NCI-H2227 treated with DMSO at 0.1 percent for 48 hours (cell line): ENCODE results near the gene DGKG.

Experiments used
- DNase-seq: peaks from one replicate; lab custom pipeline; 2025; lab: John Stamatoyannopoulos, UW

The DGKG gene

DNA sequence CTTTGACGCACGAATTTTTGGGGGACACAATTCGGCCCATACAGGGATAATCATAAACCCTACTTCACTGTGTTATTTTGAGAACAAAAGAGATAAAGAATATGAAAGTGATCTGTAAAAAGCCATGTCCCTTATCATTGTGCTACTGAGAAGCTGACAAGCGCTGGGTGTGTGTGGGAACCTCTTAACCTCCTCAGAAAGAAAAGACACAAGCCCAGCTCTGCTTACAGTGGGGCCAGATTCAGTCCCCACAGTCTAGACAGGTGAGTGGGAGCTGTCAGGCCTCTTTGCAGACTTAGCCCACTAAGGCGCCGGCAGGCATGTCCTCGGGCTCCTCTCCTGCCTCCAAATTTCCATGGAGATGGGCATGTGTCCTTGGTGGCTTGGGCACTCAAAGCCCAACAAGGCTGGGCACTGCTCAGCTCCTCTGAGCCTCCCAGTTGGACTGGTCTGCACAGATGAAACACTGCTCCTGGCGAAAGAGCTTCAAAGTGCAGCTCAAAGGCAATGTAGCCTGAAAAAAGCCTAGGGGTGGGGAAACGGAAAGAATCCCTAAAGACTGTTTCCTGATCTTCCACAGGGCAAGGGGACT, 188.7 kb downstream of the DGKG start:
- no peak for DNase-seq

DNA sequence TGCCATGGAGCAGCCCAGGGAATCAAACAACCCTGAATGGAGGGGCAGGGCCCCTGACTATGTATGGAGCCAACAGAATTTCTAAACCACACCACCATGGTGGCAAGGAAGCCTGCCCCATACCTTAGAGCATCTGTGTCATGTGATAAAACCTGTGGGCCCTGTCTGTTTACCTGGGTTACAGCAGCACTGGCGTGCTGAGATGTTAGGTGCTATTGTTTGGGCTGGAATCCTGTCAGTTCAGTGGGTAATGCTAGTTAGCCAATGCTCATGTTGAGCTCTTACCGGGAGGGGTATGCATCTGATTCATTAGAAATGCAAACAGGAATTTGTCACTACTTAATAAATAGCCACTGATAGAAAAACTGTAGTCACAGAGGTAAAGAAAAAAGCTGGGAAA, 189.7 kb downstream of the DGKG start:
- DNase-seq, result no peak

DNA sequence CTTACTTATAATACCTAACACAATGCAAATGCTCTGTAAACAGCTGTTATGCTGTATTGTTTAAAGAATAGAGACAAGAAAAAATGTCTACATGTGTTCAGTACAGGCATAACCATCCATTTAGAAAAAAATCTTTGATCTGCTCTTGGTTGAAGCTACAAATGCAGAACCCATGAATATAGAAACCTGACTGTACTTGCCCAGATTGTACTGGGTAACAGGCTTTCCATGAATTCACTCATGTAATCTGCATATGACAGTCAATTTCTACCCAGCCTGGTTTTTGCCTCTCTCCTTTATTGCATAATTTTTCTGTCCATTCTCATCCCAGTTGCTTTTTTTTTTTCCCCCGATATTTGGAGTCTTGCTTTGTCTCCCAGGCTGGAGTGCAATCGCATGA, 190.5 kb downstream of the DGKG start:
- DNase-seq, result no peak

- no peak for DNase-seq
Measured at GRCh38 chr3:186170516-186170915, 191.5 kb downstream of the DGKG start.

DNA sequence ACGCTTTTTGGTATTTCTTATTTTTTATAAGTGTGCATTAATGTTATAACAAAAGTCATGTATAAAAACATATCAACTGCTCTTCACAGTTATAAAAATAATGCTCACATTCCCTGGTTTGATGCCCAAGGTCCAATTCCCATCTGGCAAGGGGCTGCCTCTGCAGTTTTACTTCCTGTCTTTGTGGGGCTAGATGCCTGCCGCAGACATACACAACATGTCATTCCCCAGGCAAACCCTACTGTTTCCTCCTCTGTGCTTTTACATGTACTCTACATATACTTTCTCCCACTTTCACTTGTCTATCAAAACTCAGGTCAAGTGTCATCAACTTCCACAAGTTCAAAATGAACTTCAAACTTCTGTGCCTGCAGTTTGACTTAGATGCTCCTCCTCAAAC, 192.7 kb downstream of the DGKG start:
- no peak for DNase-seq

- no peak for DNase-seq
Measured at GRCh38 chr3:186168976-186169375, 193.1 kb downstream of the DGKG start.

- no peak for DNase-seq
Measured at GRCh38 chr3:186167646-186168395, 194.2 kb downstream of the DGKG start.

GRCh38 chr3:186166491-186167288, 195.3 kb downstream of the DGKG start:
- DNase-seq, result no peak

DNA sequence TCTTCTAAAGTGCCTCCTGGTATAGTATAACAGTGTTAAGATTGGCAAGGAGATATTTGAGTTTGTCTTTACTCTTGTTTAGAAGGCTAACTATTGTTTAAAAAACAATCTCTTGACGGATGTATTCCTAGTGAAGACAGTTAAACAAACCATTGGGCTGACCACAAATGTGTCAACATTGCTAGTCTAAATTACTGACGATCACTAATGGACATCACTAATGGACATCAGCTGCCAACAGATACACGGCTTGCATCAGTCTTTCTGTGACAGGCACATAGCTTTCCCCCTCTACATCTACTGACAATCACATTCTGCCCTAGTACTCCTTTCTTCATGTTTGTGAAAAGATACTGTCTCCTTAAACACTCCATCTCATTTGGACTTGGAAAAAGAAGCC, 196.0 kb downstream of the DGKG start:
- DNase-seq, result no peak

DNA sequence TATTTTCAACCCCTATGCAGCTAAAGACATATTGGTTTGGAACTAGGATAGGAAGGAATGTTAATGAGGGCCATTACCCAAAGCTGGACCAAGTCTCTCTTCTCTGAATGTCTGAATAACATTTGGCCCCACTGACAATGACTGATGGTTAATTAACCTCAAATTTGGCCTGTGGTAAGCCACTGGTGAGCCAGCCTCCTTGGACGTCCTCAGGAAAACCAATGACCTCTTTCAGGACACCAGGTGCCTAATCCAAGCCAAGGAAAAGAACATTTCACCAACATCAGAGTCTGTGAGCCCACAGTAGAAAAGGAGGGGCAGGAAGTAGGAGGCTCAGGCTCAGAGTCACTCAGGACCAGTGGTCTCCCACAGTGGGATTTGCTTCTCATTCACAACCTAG, 196.7 kb downstream of the DGKG start:
- no peak for DNase-seq

- no peak for DNase-seq
Measured at GRCh38 chr3:186164696-186165095, 197.3 kb downstream of the DGKG start.

DNA sequence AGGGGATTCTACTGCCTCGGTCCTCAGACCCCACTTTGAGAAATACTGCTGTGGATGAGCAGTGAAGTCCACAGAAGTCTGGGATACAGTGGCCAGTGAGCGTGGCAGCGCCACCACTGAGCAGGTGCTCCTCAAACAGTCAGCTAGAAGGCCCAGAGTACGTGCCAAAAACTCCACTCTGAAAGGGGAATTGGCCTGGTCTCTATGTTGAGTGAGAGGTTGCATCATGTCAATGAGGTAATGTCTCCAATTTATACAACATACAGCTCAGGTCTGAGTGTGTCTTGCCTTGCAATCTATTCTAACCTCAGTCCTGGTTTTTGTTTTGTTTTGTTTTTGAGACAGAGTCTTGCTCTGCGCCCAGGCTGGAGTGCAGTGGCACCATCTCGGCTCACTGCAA, 199.8 kb downstream of the DGKG start:
- no peak for DNase-seq

GRCh38 chr3:186160691-186161243, 201.3 kb downstream of the DGKG start:
- no peak for DNase-seq

DNA sequence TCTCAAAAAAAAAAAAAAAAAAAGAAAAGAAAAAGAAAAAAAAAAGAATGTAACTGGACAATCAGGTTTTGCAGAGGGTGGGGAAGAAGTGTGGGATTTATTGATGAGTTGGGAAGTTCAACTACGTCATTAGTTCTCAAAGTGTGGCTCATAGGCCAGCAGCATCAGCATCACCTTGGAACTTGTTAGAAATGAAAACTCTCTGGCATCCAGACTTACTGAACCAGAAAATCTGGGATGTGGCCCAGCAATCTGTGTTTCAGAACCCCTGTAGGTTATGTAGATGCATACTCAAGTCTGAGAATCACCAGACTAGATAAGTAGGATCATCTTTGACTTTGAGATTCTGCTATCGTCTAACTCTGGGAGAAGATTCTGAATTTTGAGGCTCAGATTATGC, 207.4 kb downstream of the DGKG start:
- DNase-seq, result no peak

DNA sequence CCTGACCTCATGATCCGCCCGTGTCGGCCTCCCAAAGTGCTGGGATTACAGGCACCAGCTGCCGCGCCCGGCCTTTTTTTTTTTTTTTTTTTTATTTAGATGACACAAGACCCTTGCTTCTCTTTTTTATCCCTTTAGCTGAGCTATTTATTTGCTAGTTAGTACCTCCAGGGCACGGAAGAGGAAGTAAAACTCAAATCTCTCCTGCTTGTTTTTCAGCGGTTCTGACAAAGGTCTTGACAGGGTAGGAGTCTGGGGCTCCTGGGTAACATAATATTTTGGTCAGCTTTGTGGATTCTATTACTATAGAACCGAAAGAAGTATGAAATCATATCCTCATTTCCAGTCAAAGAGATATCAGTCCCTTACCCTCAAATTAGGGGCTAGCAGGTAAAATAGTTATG, 209.1 kb downstream of the DGKG start:
- DNase-seq, result no peak

DNA sequence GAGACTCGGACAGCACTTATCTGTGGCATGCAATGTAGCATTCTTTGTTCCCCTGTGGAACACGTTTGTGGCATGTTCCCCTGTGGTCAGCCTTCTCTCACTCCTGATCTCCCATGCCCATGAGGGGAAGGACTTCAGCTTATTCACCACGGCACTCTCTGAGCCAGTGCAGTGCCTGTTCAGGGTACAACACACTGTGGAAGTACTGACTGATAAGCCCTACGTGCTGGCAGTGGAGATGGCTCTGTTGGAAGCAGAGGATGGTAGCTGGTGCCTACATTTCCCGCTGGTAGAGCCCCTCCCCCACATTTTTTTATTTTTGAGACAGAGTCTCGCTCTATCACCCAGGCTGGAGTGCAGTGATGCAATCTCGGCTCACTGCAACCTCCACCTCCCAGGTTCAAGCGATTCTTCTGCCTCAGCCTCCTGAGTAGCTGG, 209.7 kb downstream of the DGKG start:
- DNase-seq, result no peak

- no peak for DNase-seq
Measured at GRCh38 chr3:186151077-186151971, 210.7 kb downstream of the DGKG start.

DNA sequence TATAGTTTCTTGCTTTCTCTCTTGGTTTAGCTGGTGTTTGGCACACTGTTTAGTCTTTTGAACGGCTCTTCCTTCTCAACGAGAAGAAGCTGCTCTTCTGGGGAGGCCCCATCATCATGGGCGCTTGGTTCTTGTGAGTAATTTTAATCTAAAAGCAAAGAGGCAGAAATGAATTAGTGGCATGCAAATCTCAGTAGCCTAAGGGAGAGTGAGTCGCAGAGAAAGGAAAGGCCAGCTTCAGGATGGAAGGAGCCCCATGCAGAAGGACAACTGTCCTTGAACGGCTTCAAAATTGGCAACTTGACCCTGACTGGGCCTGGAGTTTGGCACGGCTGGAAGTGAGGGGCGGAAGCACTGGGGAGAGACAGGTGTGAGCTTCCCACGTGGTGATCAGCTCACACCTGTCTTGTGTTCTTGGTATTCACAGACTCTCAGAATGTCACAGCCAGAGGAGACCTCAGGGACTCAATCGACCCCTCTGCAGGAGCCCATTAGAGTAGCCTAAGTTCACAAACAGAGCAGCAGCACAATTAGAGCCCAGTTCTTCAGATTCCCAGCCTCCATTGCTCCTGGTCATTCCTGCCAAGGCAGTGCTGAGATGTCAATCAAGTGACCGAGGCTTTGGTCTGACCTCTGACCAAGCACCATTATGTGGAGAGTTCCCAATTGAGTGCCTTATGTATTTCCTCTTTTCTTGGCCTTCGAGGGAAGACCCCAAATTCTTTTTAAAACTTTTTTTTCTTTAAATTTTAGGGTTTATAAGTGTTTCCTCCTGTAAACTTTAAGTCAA, 211.8 kb downstream of the DGKG start:
- no peak for DNase-seq

DNA sequence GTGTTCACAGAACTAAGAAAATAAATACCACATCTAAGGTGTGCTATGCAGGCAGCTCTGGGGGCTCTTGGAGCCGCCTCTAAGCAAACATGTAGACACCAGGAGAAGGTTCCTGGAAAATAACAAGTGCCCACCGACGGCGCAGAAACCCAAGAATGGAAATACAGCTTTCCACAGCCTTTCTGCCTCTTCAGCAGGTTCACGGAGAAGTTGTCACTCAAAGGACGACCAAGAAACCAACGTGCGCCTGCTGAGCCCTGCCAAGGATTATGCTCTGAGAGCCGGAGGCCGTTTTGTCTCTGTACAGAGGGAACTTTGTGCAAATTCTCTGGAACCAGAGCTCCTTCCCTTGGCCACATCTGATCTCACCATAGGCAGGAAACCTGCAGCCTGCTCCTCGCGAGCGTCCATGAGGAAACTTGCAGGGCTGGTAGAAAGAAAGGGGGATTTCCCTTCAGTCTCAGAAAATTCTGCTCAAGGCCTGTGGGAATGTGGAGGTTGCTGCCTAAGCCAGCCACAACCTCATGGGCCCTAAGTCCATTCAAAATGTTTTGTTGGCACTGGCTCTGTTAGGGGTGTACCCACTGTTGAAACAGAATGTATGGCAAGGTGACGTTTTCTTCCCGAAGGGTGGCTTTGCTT, 212.6 kb downstream of the DGKG start:
- DNase-seq, result no peak

GRCh38 chr3:186144257-186144656, 217.8 kb downstream of the DGKG start:
- DNase-seq, result no peak
